Measurements from ENCODE around the gene MEI1. TPM values are rescaled to one million over a fixed set of nuclear protein-coding genes. Genes with fewer than 3 reads are reported as not detected.

MEI1 gene
- total and polyA plus RNA-seq, 2 of the 4 experiments (the other 2 are of a cell fraction) = 0.90 to 2.6 TPM

DNA sequence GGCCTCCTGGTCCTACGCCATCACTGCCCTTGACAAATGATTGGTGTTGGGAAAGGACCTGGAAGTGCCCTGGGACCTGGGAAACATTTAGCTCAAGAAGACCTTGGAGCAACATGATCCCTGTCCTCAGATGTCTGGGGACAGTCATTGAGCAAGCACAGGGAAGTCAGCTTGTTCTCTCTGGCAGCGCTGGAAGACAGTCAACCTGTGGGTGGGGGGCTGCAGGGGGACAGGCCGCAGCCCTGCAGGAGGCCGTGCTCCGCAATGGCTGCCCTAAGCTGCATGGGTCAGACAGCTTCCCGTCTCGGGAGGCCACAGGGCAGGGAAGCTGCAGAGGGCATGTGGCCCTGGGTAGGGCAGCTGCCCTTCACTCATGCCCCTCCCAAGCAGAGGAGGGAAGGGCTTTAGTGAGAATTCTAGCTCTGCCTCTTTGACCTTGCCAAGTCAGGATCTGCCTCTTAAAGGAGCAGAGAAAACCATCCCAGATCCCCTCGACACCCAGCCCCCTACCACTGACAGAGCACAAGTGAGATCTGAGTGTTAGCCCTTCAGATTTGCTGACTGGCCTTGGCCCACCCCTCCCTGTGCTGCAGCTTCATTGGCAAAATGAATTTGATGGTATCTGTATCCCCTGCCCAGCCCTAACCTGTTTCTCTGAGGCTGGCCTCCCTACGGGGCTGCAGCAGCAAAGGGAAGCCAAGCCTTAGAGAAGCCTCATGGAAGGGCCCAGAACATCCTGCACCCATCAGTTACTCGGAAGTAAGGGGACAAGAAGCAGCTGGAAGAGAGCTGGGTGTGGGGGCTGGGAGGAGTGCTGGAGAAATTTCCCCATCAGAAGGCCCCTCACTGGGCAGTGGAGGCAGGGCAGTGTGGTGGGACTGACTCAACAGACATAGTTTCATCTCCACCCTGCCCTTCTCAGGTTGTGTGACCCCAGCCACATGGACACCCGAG is 127.4 kb downstream of the MEI1 start:
- Histone ChIP-seq H2BK15ac (ENCODE audit: low read depth, low read length) (no peak overlapping the region; the same call in 2 of the 3 replicates), H3K4ac (ENCODE audit: low read depth, low read length) (peak overlapping the region; percentile 57; the same call in 1 of the 2 replicates), H3K9me1 (ENCODE audit: insufficient read depth, low read length) (peaks cover 4% of the 10 kb centered on the region; the same call in 1 of the 2 replicates), H2BK5ac (ENCODE audit: low read depth, low read length, poor library complexity, severe bottlenecking) (no peak overlapping the region), H4K5ac (ENCODE audit: low read depth, low read length) (peak overlapping the region; percentile 53; the same call in 1 of the 2 replicates), H3K4me3 (ENCODE audit: insufficient read depth, low read depth, low read length) (no peak overlapping the region), H4K91ac (ENCODE audit: insufficient read depth, low read depth, low read length) (0 out of 2 replicates have a peak overlapping the region, but pooled peaks have one; percentile 11), H4K8ac (ENCODE audit: low read depth in 2 of 2, low read length in 2 of 2) (peak overlapping the region in 1 of 2 experiments; percentile 32; a peak in 1 of 4 replicates), H3K27me3 (ENCODE audit: control insufficient read depth, insufficient read depth, low read length) (no peaks in the 10 kb centered on the region), H3K4me2 (ENCODE audit: low read depth, low read length) (no peak overlapping the region), H3K56ac (ENCODE audit: extremely low read depth, insufficient read depth, low read length) (no peak overlapping the region), H4K20me1 (ENCODE audit: insufficient read depth, low read length) (no peaks in the 10 kb centered on the region), H2AK9ac (replicated peaks; ENCODE audit: low read depth, low read length, poor library complexity) (peak overlapping the region; percentile 87), H3K18ac (ENCODE audit: low read depth, low read length) (peak overlapping the region; percentile 39; the same call in 1 of the 2 replicates), H3K27ac (ENCODE audit: insufficient read depth, low read length) (no peak overlapping the region), H3K79me1 (ENCODE audit: low read depth in 1 of 2, low read length in 2 of 2) (peaks cover 0 to 6% of the 10 kb centered on the region in 2 experiments; a peak in 1 of 4 replicates), H3K14ac (replicated peaks; ENCODE audit: low read depth, low read length) (peak overlapping the region; percentile 29; the same call in 1 of the 2 replicates), H2BK20ac (ENCODE audit: low read depth, low read length) (peak overlapping the region; percentile 6; the same call in 1 of the 2 replicates), H3K9me3 (ENCODE audit: control insufficient read depth, insufficient read depth, low read length) (no peaks in the 10 kb centered on the region), H3K9ac (ENCODE audit: low read depth, low read length) (no peak overlapping the region), H2AFZ (replicated peaks; ENCODE audit: low read length, poor library complexity) (peak overlapping the region; percentile 15), H3K4me1 (ENCODE audit: control insufficient read depth, insufficient read depth, low read length) (peaks cover 20% of the 10 kb centered on the region), H2BK120ac (ENCODE audit: low read depth, low read length) (no peak overlapping the region), H2AK5ac (ENCODE audit: low read depth, low read length) (peak overlapping the region; percentile 39; the same call in 1 of the 2 replicates), H3K36me3 (ENCODE audit: control insufficient read depth, insufficient read depth, low read length) (no peaks in the 10 kb centered on the region), H3K23ac (ENCODE audit: low read depth, low read length) (no peak overlapping the region; the same call in 1 of the 2 replicates)
- DNase-seq = no peak
- dilution Hi-C loops (cut with HindIII; ENCODE audit: low sequenced_read_pairs, unreplicated experiment) = no loop called here
- intact Hi-C loops (cut with micrococcal nuclease) = no loop called here
- in situ Hi-C loops (cut with MboI; ENCODE audit: low sequenced_read_pairs) = no loop called here
- POLR2A ChIA-PET (ENCODE audit: unreplicated experiment) = interaction anchor here (1.1 kb wide), 1 partner anchor 26 kb away, joined by 3 read pairs; the partner anchor contains the start of gene CCDC134
- CTCF ChIA-PET = interaction anchor here (1.2 kb wide), 1 partner anchor 129 kb away, joined by 3 read pairs; no protein-coding TSS in a partner anchor
- ATAC-seq (ENCODE audit: low read depth) = no peak
- no TSS peak for BruUV-seq (replicated peaks)
- WGBS, 2 experiments (ENCODE audit: extremely low coverage in 2 of 2, insufficient read length in 1 of 2) = 57% methylated on average over 2 of the region's 11 CpGs; no CpG with 5 or more reads in 1 of the 2 experiments
- TF ChIP-seq MAZ (IDR thresholded peaks at IDR 0.05; ENCODE audit: borderline replicate concordance, low read depth, low read length) = no peak
- TF ChIP-seq, protein P1, sequence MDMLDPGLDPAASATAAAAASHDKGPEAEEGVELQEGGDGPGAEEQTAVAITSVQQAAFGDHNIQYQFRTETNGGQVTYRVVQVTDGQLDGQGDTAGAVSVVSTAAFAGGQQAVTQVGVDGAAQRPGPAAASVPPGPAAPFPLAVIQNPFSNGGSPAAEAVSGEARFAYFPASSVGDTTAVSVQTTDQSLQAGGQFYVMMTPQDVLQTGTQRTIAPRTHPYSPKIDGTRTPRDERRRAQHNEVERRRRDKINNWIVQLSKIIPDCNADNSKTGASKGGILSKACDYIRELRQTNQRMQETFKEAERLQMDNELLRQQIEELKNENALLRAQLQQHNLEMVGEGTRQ (IDR thresholded peaks at IDR 0.05; ENCODE audit: low read depth, low read length) = no peak
- no peak for TF ChIP-seq BHLHE40 (IDR thresholded peaks at IDR 0.05; ENCODE audit: low read depth, low read length)
- TF ChIP-seq FOS (IDR thresholded peaks at IDR 0.05; ENCODE audit: low read depth, low read length) = no peak
- no peak for TF ChIP-seq NFE2L2 (IDR thresholded peaks at IDR 0.05; ENCODE audit: low read depth, low read length)
- TF ChIP-seq, protein P2, sequence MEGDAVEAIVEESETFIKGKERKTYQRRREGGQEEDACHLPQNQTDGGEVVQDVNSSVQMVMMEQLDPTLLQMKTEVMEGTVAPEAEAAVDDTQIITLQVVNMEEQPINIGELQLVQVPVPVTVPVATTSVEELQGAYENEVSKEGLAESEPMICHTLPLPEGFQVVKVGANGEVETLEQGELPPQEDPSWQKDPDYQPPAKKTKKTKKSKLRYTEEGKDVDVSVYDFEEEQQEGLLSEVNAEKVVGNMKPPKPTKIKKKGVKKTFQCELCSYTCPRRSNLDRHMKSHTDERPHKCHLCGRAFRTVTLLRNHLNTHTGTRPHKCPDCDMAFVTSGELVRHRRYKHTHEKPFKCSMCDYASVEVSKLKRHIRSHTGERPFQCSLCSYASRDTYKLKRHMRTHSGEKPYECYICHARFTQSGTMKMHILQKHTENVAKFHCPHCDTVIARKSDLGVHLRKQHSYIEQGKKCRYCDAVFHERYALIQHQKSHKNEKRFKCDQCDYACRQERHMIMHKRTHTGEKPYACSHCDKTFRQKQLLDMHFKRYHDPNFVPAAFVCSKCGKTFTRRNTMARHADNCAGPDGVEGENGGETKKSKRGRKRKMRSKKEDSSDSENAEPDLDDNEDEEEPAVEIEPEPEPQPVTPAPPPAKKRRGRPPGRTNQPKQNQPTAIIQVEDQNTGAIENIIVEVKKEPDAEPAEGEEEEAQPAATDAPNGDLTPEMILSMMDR (conservative IDR thresholded peaks at IDR 0.05; ENCODE audit: low read depth, low read length) = no peak
- TF ChIP-seq, protein P3, sequence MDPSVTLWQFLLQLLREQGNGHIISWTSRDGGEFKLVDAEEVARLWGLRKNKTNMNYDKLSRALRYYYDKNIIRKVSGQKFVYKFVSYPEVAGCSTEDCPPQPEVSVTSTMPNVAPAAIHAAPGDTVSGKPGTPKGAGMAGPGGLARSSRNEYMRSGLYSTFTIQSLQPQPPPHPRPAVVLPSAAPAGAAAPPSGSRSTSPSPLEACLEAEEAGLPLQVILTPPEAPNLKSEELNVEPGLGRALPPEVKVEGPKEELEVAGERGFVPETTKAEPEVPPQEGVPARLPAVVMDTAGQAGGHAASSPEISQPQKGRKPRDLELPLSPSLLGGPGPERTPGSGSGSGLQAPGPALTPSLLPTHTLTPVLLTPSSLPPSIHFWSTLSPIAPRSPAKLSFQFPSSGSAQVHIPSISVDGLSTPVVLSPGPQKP (IDR thresholded peaks at IDR 0.05; ENCODE audit: borderline replicate concordance, low read depth, low read length) = no peak
- no peak for TF ChIP-seq MAFK (IDR thresholded peaks at IDR 0.05; ENCODE audit: low read depth, low read length)
- TF ChIP-seq RFX5 (IDR thresholded peaks at IDR 0.05; ENCODE audit: low read depth, low read length) = no peak
- no peak for TF ChIP-seq RAD21 (IDR thresholded peaks at IDR 0.05; ENCODE audit: low read length)
- no peak for TF ChIP-seq CHD1 (IDR thresholded peaks at IDR 0.05; ENCODE audit: low read depth, low read length)
- no peak for TF ChIP-seq CEBPB (IDR thresholded peaks at IDR 0.05; ENCODE audit: low read depth, low read length)
- TF ChIP-seq POLR2A (IDR thresholded peaks at IDR 0.05; ENCODE audit: low read depth, low read length) = no peak
